ENCODE results near the gene SPEM3.

Gene SPEM3

DNA sequence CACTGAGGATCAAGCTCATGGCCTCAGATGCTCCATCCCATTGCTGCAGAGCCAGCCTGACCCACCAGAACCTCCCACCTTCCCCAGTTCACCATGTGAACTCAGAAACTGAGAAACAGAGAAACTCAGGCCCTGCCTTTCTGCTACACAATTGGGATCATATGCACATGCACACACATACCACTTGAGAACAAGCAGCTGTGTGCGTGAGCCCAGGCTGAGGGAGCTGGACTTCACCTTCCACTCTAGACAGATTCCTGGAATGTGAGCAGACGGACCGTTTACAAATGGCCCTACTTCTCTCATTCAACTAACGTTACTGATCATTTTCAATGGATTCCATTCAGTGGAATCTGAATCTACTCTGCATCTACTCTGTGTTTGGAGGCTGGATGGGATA lies 5.0 kb upstream of the SPEM3 start:
- no peak for DNase-seq

DNA sequence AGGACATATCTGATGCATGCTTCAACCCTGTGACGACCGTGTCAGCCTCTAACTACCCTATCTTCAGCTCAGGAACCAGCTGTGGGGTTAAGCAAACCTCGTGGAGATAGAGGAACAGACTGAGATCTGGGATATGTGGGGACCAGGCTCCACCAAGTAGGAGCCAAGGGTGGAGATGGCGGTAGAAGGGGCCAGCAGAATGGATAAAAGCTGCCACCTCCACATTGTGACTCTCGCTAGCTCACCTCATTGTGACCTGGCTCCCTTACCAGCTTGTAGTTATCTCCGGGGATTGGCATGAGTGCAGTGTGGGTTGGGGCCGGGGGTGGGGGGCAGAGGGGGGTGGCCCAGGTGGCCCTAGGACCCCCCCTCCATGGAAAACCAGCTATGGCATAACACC lies 3.3 kb upstream of the SPEM3 start, which contains the start of gene SPEM2:
SPEM2 (plus strand) TSS at position 301 of the 400 bp plus-strand sequence; CDS start at position 374, 73 bp downstream.
- DNase-seq = no peak

DNA sequence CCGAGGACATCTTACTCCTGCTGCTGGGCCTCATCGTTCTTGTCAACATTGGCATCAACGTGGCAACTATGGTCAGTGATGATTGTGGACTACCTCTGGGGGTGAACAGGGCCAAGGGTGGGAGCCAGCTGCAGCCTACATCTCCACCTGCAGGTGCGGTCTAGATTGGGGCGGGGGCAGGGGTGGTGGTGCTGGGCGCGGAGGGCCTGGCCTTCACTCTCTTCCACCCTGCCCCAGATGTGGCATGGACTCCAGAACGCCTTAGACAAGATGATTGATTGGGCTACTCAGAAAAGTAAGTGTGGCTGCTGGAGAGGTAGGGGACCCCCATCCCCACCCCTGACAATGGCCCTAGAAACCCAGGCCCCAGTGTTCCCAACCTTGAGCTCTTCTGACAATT lies 2.9 kb upstream of the SPEM3 start:
- no peak for DNase-seq

DNA sequence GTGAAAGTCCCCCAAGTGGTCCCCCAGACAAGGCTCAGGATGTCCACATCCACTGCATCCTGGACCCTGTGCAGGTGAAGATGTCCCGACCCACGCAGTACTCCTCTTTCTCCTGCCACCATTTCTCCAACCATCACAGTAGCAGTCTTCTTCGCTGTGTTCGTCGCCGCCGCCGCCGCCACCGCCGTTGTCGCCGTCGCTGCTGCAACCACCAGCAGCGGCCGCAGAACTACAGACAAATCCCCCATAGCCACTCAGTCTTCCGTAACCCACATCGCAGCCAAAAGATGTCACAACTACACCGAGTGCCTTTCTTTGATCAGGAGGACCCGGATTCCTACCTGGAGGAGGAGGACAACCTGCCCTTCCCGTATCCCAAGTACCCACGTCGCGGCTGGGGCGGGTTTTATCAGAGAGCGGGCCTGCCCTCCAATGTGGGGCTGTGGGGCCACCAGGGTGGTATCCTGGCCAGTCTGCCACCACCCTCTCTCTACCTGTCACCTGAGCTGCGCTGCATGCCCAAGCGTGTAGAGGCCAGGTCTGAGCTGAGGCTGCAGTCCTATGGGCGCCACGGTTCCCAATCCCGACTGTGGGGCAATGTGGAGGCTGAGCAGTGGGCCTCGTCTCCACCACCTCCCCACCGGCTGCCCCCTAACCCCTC lies 2.3 kb upstream of the SPEM3 start:
- no peak for DNase-seq

DNA sequence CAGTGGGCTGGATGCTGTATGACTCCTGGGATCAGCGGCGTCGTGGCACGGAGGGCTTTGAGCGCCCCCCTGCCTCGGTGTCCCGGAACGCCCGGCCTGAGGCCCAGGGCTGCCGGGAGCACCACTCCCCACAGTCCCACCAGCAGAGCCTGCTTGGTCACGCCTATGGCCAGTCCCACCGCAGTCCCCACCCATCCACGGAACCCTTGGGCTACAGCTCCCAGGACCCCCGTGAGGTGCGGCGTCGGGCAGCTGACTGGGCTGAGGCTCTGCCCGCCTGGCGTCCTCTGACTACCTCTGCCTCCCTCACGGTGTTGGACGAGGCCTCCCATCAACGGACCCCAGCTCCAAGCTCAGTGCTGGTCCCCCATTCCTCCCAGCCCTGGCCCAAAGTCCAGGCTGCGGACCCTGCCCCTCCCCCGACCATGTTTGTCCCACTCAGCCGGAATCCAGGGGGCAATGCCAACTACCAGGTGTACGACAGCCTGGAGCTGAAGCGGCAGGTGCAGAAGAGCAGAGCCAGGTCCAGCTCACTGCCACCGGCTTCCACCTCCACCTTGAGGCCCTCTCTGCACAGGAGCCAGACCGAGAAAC lies 1.7 kb upstream of the SPEM3 start:
- DNase-seq = no peak

DNA sequence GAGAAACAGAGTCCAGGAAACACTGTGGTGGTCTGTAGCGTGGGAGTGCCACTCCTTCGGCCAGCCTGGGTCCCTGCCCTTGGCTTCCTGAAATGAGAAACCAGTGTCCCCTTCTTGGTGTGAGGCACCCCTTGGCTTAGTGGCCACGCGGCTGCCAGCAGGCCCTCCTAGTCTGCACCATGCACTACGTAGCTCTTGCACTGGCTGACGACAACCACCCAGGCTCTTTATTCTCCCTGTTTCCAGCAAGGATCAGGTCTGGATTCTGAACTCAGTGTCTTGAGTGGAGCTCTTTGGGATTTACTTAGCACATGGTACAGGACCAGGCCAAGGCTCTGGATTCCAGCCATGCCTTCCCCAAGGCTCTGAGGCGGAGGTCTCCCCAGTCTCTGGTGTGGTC lies 1.1 kb upstream of the SPEM3 start:
- DNase-seq = no peak

DNA sequence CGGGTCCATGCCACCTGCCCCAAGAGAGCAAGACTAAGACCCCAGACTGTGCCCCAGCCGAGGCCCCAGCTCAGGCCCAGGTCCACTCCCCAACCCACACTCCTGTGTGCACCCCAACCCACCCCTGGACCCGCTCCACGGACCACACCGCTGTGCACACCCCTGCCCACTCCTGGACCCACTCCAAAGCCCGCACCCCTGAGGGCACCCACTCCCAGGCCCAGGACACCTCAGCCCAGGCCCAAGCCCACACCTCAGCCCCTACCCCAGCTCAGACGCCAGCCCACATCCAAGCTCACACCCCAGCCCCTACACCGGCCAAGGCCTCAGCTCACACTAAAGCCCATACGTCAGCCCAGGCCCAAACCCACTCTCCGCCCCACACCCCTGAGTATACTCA lies 1.1 kb downstream of the SPEM3 start:
- no peak for DNase-seq

GRCh38 chr17:7431231-7431630 lies 2.6 kb downstream of the SPEM3 start:
- no peak for DNase-seq

DNA sequence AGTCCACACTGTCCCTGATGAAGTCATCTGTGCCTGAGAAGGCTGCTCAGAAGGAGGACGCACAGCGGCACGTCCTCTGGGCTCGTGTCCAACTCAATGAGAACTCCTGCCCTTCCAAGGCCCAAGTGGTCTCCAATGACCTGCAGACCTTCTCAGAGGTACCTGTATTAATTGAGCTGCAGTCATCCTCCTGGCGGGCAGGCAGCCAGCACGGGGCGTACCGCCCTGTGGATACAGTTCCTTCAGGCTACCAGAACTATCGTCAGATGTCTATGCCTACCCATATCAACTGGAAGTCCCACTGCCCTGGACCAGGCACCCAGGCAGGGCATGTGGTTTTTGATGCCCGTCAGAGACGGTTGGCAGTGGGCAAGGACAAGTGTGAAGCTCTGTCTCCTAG lies 3.6 kb downstream of the SPEM3 start:
- DNase-seq = no peak

GRCh38 chr17:7435676-7436555 lies 7.3 kb downstream of the SPEM3 start:
- peak; percentile 34 to 43 for DNase-seq

GRCh38 chr17:7436556-7437368 lies 8.1 kb downstream of the SPEM3 start:
- peak; percentile 83 to 92 for DNase-seq

GRCh38 chr17:7437369-7437863 lies 8.8 kb downstream of the SPEM3 start:
- no peak for DNase-seq

DNA sequence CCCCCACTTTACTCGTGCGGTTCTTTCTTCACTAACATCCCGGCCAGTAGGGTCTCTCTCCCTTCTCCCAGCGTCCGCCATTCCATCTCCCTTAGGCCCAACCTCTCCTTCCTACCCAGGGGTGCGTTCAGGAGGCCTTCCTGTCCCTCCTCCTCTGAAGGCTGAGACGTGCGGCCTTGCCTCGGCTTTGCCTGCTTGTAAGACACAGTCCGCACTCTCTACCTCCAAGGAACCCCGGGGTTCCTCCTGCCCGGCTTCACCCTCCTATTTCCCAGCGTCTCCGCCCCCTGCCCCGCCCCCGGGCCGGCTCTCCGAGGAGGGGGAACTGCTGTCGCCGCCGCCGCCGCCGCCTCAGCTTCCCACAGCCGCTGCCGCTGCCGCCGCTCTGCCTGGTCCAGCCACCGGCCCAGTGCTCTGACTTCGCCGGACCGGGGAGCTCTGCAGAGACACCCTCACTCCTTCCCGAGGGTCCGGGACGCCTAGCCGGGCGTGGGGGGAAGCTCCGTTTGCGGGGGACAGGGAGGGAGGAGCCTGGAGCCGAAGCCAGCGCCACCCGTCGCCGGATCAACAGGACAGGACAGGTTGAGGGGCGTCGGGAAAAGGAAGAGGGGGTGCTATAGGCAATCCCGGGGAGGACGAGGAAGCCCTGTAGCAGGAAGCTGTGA lies 9.4 kb downstream of the SPEM3 start:
- no peak for DNase-seq

GRCh38 chr17:7438656-7439460 lies 10.2 kb downstream of the SPEM3 start:
- DNase-seq = no peak

DNA sequence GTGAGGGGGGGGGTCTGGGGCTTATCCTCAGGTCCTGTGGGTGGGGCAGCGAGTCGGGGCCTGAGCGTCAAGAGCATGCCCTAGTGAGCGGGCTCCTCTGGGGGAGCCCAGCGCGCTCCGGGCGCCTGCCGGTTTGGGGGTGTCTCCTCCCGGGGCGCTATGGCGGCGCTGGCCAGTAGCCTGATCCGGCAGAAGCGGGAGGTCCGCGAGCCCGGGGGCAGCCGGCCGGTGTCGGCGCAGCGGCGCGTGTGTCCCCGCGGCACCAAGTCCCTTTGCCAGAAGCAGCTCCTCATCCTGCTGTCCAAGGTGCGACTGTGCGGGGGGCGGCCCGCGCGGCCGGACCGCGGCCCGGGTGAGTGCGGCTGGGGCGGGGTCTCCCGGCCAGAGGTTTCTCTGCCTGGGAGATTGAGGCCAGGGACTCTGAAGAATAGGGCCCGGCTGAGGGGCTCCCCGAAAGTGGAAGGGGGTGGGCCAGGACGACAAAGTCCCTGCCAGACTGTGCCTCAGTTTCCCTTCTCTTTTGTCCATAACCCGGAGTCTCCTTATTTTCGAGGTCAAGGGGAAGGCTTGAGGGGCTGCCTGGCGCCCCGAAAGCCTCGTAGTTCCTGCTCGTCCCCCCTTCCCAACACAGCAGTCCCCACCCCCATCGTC lies 10.9 kb downstream of the SPEM3 start, which contains the start of gene FGF11:
FGF11 (plus strand) TSS at position 51 of the 651 bp plus-strand sequence; CDS start at position 160, 109 bp downstream.
- DNase-seq = no peak

DNA sequence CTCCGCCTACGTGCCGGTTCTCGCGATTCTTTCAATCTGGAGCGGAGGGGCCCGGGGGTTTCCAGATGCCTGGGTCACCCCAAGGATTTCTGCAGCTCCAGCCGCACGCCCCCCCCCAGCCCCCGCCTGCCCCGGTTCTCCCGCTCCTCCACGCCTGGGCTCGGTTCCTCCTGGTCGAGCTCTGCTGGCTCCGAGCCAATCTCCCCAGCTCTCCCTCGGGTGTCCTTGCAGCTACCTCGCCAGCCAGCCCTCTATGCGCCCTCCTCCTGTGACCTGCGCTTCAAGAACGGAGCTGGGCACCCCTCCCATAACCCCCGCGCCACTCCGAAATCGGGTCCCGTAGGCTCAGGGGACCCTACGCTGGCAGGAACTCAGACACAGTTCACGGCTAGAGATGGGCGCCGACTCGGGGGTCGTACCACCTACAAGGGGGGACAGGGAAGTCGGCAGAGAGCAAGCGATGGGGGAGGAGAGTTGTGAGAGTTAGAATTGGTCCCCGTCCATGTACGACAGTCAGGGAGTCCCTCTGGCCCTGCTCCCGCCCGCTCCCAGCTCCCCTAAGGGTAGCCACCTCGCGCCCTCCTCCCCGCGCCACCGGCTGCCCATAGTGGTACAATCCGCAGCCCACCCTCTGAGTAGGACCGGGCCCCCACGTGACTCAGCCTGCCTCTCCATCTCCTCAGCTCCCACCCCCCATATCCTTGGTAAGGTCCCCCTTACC lies 11.6 kb downstream of the SPEM3 start:
- peak; percentile 14 to 57 for DNase-seq

DNA sequence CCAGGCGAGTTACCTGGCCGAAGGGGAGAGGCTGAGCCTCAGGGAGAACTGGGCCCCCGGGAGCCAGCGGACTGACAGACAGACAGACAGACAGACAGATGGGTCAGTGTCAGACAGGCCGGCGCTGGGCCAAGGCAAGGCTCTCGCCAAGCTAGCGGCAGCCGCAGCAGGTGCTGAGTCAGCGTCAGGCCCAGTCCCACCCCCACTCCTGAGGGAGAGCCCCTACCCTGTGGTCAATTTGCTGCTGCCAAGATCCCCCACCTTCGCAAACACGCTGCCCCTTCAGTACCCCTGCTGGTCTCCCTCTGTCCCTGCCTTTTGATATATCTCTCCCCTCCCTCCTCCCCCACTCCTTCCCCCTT lies 12.2 kb downstream of the SPEM3 start:
- DNase-seq = no peak

DNA sequence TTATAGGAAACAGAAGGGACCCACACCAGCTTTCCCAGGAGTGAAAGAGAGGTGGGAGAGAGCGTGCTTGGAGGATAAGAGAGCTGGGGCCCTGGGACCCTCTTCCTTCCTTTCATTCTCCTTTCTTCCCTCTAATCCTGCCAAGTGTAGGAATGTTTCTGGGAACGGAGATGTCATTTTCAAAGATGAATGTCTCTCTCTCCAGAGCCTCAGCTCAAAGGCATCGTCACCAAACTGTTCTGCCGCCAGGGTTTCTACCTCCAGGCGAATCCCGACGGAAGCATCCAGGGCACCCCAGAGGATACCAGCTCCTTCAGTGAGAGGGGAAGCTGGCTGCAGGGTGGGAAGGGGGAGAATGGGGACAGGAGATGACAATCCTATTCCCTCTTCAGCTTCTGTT lies 12.6 kb downstream of the SPEM3 start:
- DNase-seq = no peak

GRCh38 chr17:7442142-7442541 lies 13.5 kb downstream of the SPEM3 start:
- DNase-seq = no peak
